Limb (tissue), 2 donors: ENCODE data around the gene LYSMD4.

Experiments
- DNase-seq, 2 donors: peaks; one replicate each; pipeline ENCODE4 v3.0.0-alpha.2; 2016; ENCODE audit errors: extremely low spot score in 2 of 2

Gene LYSMD4

GRCh38 chr15:99706557-99707303, 26.5 kb downstream of the LYSMD4 start:
- DNase-seq = no peak

GRCh38 chr15:99704444-99704838, 28.8 kb downstream of the LYSMD4 start:
- peak in 1 of 2 donors; percentile 90 for DNase-seq

- DNase-seq = peak in 1 of 2 donors; percentile 67
Observed at GRCh38 chr15:99703603-99704443, 29.4 kb downstream of the LYSMD4 start.

GRCh38 chr15:99702895-99703602, 30.2 kb downstream of the LYSMD4 start:
- peak in 1 of 2 donors; percentile 13 for DNase-seq

GRCh38 chr15:99696096-99696495, 37.1 kb downstream of the LYSMD4 start:
- DNase-seq = no peak

GRCh38 chr15:99692825-99693224, 40.4 kb downstream of the LYSMD4 start:
- DNase-seq = no peak

GRCh38 chr15:99686290-99686689, 46.9 kb downstream of the LYSMD4 start:
- no peak for DNase-seq

- no peak for DNase-seq
Observed at GRCh38 chr15:99683000-99683670, 50.1 kb downstream of the LYSMD4 start.

GRCh38 chr15:99682455-99682854, 50.8 kb downstream of the LYSMD4 start:
- DNase-seq = peak in 1 of 2 donors; percentile 44

- DNase-seq = no peak
Observed at GRCh38 chr15:99681990-99682389, 51.2 kb downstream of the LYSMD4 start.

GRCh38 chr15:99680276-99680675, 53.0 kb downstream of the LYSMD4 start:
- DNase-seq = no peak

GRCh38 chr15:99677540-99678134, 55.6 kb downstream of the LYSMD4 start:
- no peak for DNase-seq
